ENCODE measurements around the gene ZNG1F.
"Not testable (repeated sequence)": the region's sequence is repeated elsewhere in the genome, so short reads cannot be mapped to it uniquely, and the experiment has no call there.

- TF ChIP-seq EZH2 (IDR thresholded peaks at IDR 0.05; ENCODE audit: insufficient read depth, poor library complexity, severe bottlenecking); EZH2phosphoT487 (IDR thresholded peaks at IDR 0.05; ENCODE audit: insufficient read depth, low read depth): not testable (repeated sequence)
Observed at GRCh38 chr9:41082358-41082757, 106.8 kb downstream of the ZNG1F start.
